Measurements from ENCODE around the gene SOAT2. TPM values are rescaled to one million over a fixed set of nuclear protein-coding genes. Genes with fewer than 3 reads are reported as not detected.

SOAT2 gene
- total RNA-seq, 1 experiment from 2014 or later: not detected

GRCh38 chr12:53073881-53074280 lies 29.4 kb upstream of the SOAT2 start:
- no TSS peak for BruUV-seq (replicated peaks)
- TF ChIP-seq EZH2 (IDR thresholded peaks at IDR 0.05; ENCODE audit: borderline replicate concordance, low read depth, low read length, poor library complexity, severe bottlenecking): no peak
- Histone ChIP-seq H3K9me3 (ENCODE audit: low read depth, low read length, poor library complexity, severe bottlenecking) (no peaks in the 10 kb centered on the region), H3K27ac (ENCODE audit: low read depth, low read length, poor library complexity, severe bottlenecking) (no peak overlapping the region), H3K36me3 (ENCODE audit: insufficient read depth, low read length, poor library complexity, severe bottlenecking) (peaks cover 12% of the 10 kb centered on the region), H3K27me3 (replicated peaks; ENCODE audit: insufficient read depth, low read depth, low read length, poor library complexity) (no peaks in the 10 kb centered on the region), H3K4me3 (ENCODE audit: low read depth, low read length, poor library complexity, severe bottlenecking) (no peak overlapping the region), H3K4me1 (ENCODE audit: insufficient read depth, low read length, poor library complexity, severe bottlenecking) (peaks cover 21% of the 10 kb centered on the region)
- CTCF ChIA-PET: interaction anchor here (0.5 to 1.1 kb wide), 2 partner anchors 24 to 25 kb away, joined by 3 to 4 read pairs; partner anchors contain the start of gene IGFBP6
- POLR2A ChIA-PET (ENCODE audit: low non-redundant PET): no interaction called here
- intact Hi-C loops (cut with micrococcal nuclease; ENCODE audit: unreplicated experiment): no loop called here
- no peak for DNase-seq (ENCODE audit: low spot score)

- no peak for DNase-seq (ENCODE audit: low spot score)
- H3K9me3 ChIP-seq (ENCODE audit: low read depth, low read length, poor library complexity, severe bottlenecking): no peaks in the 10 kb centered on the region
- intact Hi-C loops (cut with micrococcal nuclease; ENCODE audit: unreplicated experiment): no loop called here
- CTCF ChIA-PET: interaction anchor here (0.5 to 1.1 kb wide), 2 partner anchors 23 to 24 kb away, joined by 3 to 4 read pairs; partner anchors contain the start of gene IGFBP6
- H3K27me3 ChIP-seq (replicated peaks; ENCODE audit: insufficient read depth, low read depth, low read length, poor library complexity): no peaks in the 10 kb centered on the region
- POLR2A ChIA-PET (ENCODE audit: low non-redundant PET): no interaction called here
- H3K27ac ChIP-seq (ENCODE audit: low read depth, low read length, poor library complexity, severe bottlenecking): no peak overlapping the region
- TF ChIP-seq EZH2 (IDR thresholded peaks at IDR 0.05; ENCODE audit: borderline replicate concordance, low read depth, low read length, poor library complexity, severe bottlenecking): no peak
- no peak for TF ChIP-seq CTCF (conservative IDR thresholded peaks at IDR 0.05; ENCODE audit: low read depth, low read length)
- no TSS peak for BruUV-seq (replicated peaks)
- H3K4me3 ChIP-seq (ENCODE audit: low read depth, low read length, poor library complexity, severe bottlenecking): no peak overlapping the region
- peaks cover 21% of the 10 kb centered on the region for H3K4me1 ChIP-seq (ENCODE audit: insufficient read depth, low read length, poor library complexity, severe bottlenecking)
- peaks cover 12% of the 10 kb centered on the region for H3K36me3 ChIP-seq (ENCODE audit: insufficient read depth, low read length, poor library complexity, severe bottlenecking)
Measured at GRCh38 chr12:53074283-53074998, 28.8 kb upstream of the SOAT2 start.

GRCh38 chr12:53074999-53075370 lies 28.3 kb upstream of the SOAT2 start:
- DNase-seq (ENCODE audit: low spot score): no peak
- intact Hi-C loops (cut with micrococcal nuclease; ENCODE audit: unreplicated experiment): no loop called here
- Histone ChIP-seq H3K27ac (ENCODE audit: low read depth, low read length, poor library complexity, severe bottlenecking) (no peak overlapping the region), H3K36me3 (ENCODE audit: insufficient read depth, low read length, poor library complexity, severe bottlenecking) (peaks cover 12% of the 10 kb centered on the region), H3K27me3 (replicated peaks; ENCODE audit: insufficient read depth, low read depth, low read length, poor library complexity) (no peaks in the 10 kb centered on the region), H3K4me3 (ENCODE audit: low read depth, low read length, poor library complexity, severe bottlenecking) (no peak overlapping the region), H3K4me1 (ENCODE audit: insufficient read depth, low read length, poor library complexity, severe bottlenecking) (peaks cover 21% of the 10 kb centered on the region), H3K9me3 (ENCODE audit: low read depth, low read length, poor library complexity, severe bottlenecking) (no peaks in the 10 kb centered on the region)
- no TSS peak for BruUV-seq (replicated peaks)
- ChIA-PET POLR2A (ENCODE audit: low non-redundant PET) (no interaction called here), CTCF (no interaction called here)
- TF ChIP-seq EZH2 (IDR thresholded peaks at IDR 0.05; ENCODE audit: borderline replicate concordance, low read depth, low read length, poor library complexity, severe bottlenecking) (no peak), CTCF (conservative IDR thresholded peaks at IDR 0.05; ENCODE audit: low read depth, low read length) (no peak)

GRCh38 chr12:53076461-53076860 lies 26.8 kb upstream of the SOAT2 start:
- ChIA-PET POLR2A (ENCODE audit: low non-redundant PET) (no interaction called here), CTCF (interaction anchor here (0.9 kb wide), 1 partner anchor 10 kb away, joined by 3 read pairs; no protein-coding TSS in a partner anchor)
- Histone ChIP-seq H3K27ac (ENCODE audit: low read depth, low read length, poor library complexity, severe bottlenecking) (no peak overlapping the region), H3K36me3 (ENCODE audit: insufficient read depth, low read length, poor library complexity, severe bottlenecking) (peaks cover 9% of the 10 kb centered on the region), H3K9me3 (ENCODE audit: low read depth, low read length, poor library complexity, severe bottlenecking) (no peaks in the 10 kb centered on the region), H3K4me3 (ENCODE audit: low read depth, low read length, poor library complexity, severe bottlenecking) (no peak overlapping the region), H3K4me1 (ENCODE audit: insufficient read depth, low read length, poor library complexity, severe bottlenecking) (peaks cover 18% of the 10 kb centered on the region), H3K27me3 (replicated peaks; ENCODE audit: insufficient read depth, low read depth, low read length, poor library complexity) (no peaks in the 10 kb centered on the region)
- TF ChIP-seq EZH2 (IDR thresholded peaks at IDR 0.05; ENCODE audit: borderline replicate concordance, low read depth, low read length, poor library complexity, severe bottlenecking) (no peak), CTCF (conservative IDR thresholded peaks at IDR 0.05; ENCODE audit: low read depth, low read length) (no peak)
- no TSS peak for BruUV-seq (replicated peaks)
- no peak for DNase-seq (ENCODE audit: low spot score)
- intact Hi-C loops (cut with micrococcal nuclease; ENCODE audit: unreplicated experiment): no loop called here
